HG02885 (cell line): Measurements from ENCODE around the gene RUFY4.

Experiments used
- ATAC-seq: cut with Tn5 transposase; IDR thresholded peaks from one replicate; pipeline ENCODE4 v1.9.1; 2021; ENCODE audit warnings: mild to moderate bottlenecking; ENCODE audit not compliant: unreplicated experiment, poor library complexity

RUFY4 gene, protein sequence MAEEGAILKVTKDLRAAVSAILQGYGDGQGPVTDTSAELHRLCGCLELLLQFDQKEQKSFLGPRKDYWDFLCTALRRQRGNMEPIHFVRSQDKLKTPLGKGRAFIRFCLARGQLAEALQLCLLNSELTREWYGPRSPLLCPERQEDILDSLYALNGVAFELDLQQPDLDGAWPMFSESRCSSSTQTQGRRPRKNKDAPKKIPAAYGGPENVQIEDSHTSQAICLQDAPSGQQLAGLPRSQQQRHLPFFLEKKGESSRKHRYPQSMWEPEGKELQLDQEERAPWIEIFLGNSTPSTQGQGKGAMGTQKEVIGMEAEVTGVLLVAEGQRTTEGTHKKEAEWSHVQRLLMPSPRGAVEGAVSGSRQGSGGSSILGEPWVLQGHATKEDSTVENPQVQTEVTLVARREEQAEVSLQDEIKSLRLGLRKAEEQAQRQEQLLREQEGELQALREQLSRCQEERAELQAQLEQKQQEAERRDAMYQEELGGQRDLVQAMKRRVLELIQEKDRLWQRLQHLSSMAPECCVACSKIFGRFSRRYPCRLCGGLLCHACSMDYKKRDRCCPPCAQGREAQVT

DNA sequence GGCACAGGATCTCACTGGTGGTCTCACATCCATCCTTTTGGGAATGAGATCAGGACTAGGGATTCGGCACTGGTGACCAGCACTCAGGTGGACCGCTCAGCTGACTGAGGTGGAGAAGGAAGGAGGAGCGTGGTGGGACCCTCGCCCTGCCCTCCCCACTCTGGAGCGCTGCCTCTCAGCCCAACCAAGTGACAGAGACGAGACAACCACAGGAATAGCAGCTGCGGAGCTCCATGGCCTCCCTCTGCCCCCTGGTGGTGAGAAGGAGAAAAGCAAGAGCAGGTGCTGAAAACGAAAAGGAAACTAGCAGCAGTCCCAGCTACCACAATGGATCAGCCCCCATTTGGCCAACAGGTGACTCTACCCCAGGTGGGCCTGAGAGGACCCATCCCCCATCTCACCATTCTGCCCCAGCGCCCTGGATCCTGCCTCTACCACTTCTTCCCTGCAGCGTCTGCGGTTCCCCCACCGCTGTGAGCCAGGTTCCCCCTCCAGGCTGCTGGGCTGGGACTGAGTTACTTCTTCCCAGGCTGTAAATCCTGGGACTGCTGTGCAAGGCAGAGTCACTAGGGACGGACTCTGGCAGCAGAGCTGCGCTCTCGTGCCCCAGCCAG is at the start of gene RUFY4:
RUFY4 (plus strand) TSS at position 533 of the 614 bp plus-strand sequence. CDS start 1,353 bp downstream, outside the sequence.
- ATAC-seq = peak; percentile 85

DNA sequence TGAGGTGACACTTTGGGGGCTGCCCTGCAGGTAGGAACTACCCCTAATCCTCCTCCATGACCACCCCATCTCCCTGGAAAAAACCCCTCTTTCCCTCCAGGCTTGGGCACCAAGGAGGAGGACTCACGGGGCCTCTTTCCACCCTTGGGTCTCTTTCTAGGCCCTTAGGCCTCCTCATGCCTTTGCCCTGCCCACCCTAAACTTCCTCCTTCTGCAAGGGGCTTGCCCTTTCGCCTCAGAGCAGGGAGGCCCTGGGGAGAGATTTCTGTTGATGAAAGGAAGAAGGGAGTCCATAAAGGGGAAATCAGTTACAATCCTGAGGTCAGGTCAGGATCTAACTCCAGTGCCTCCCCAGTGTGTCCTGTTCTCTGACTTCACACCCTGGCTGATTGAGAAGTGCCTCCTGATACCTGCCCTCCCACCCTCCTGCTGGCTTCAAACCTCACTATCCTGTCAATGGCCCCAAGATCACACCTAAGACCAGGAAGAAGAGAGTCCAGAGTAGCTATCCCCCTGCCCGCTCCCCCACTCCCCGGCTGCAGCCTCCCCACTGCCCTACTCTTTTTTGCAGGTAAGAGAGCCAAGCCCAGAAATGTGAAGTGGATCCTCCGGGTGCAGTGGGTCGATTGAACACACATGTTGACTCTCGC is 49.5 kb upstream of the RUFY4 start:
- ATAC-seq = no peak

DNA sequence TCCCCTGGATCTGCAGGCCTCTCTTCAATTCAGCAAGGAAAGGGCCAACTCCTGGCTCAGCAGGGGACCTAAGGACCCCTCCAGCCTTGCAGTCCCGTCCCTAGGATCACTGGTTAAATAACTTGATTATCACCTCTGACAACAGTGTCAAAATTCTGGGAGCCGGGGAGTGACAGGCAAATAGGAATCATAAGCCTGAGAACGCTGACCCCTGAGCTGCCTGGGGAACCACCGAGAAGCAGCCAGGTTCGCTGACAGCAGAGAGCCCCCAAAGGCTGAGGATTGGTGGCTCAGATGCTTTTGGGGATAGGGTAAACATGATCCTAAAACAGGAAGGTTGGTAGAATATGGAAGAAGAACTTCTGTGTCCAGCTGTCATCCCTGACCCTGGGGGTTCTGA is 48.8 kb upstream of the RUFY4 start:
- no peak for ATAC-seq

DNA sequence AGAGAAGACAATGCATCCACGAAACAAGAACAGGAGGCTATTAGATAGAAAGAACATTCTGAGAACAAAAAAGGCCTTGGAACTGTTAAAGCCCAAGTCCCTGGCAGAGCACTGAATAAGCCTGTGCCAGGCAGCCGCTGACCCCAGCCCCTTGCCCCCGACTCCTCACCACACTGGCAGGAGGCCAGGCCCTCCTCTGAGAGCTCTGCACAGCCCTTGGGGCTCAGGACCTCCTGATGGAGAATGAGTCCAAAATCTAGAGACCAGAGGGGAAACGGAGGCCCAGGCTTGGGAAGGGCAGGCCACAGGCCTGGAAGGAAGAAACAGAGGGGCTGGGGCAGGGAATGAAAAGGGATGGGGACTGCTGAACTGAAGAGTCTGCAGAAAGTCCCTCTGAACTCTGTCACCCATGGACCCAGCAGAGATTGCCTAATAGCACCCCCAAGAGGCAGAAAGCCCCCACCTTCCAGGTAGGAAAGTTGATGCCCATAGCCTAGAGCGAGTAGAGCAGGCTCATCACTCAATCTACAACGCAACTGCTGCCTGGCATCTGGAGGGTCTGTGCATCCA is 48.0 kb upstream of the RUFY4 start:
- ATAC-seq = no peak

DNA sequence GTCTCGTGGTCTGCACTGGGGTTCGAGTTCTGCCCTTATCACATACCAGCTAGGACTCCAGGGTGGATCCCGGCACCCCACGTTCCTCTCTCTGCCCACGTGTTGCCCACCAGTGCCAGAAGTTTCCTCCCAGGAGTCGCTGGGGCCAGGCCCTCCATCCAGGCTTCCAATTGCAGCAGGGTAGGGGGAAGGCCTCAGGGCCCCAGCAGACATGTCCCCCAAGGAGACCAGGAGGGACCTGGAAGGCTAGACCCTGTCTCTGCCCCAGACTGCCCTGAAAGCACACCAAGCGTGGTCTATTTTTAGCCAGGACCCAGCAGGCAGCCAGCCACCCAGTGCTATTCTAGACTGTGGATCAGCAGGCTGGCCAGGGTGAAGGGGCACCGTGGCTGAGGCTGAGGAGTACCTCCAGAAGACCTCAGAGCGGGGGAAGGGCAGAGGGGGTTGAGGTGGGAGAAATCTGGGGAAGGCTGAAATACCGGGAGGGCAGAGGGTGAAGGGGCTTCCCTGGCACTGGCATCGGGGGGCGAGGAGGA is 47.4 kb upstream of the RUFY4 start:
- ATAC-seq = no peak

DNA sequence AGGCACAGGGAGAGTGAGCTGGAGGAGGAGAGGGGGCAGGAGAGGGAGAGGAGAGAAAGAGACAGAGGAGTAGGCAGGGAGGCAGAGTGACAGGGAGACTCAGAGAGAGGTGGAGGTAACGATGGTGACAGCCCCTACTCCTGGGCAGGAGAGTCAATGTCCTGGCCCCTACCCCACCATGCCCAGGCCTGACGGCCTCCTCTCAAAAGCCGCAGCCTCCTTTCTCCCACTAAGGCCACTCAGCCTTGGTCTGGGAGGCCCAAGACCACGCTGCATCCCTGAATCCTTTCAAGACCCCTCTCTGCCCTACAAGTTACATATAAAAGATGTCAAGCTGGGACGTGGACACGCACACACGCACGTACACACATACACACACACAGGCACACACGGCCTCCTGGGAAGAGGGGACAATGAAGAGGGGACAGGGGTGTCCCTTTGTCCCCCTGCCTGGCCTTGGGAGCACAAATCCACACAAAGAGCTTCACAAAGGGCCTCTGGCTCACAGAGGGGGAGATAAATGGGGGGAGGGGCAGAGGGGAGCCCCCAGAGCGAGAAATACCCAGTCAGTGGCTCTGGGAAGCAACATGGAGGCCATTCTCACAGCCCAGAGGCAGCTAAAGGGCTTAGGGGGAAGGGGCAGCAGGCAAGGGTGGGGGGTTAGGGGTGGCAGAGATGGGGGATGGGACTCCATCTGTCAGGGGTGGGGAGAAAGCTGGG is 46.8 kb upstream of the RUFY4 start:
- no peak for ATAC-seq

DNA sequence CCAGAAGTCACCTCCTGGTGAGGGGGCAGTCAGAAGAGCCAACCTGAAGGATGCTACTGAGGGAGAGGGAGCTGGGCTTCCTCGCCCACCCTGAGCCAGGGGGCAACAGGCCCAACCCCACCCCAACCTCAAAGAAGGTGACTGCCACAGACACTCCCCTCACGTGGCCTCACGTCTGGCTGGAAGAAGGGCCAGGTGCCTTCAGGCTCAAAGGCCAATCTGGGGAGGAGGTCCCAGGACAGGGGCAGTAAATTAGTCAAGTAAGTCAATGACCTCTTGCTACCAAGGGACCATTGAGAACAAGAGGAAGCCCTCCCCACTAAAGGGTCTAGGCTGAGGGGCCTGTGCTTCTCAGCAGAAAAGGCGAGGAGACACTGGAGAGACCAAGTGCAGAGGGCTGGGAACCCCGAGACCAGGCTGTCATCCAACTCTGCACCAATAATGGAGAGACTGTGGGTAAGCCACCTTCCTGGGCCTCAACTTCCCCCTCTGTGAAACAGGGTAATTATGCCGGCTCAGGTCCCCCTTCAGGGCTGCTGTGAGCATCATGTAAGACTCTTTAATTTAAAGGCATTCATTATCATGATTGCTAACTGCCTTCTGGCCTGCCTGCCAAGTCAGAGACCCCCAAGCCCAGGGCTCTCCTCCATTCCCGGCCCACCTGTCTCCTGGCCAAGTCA is 46.1 kb upstream of the RUFY4 start:
- no peak for ATAC-seq

DNA sequence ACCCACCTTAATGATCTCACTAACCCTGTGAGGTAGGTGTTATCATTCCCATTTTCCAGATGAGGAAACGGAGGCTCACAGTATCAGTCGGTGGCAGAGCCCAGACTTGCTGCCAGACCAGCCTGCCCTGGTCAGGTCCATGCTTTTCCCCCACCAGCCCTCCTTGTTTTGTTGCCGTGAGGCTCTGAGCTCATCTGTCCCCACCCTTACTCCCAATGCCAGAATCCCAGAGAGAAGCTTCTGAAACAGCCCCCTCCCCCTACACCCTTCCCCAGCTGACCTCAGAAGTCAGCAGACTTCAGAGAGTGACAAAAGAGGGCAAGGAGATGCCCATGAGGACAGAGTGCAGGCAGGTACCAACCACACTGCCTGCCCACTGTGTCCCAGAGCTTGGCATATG is 45.4 kb upstream of the RUFY4 start:
- ATAC-seq = no peak

DNA sequence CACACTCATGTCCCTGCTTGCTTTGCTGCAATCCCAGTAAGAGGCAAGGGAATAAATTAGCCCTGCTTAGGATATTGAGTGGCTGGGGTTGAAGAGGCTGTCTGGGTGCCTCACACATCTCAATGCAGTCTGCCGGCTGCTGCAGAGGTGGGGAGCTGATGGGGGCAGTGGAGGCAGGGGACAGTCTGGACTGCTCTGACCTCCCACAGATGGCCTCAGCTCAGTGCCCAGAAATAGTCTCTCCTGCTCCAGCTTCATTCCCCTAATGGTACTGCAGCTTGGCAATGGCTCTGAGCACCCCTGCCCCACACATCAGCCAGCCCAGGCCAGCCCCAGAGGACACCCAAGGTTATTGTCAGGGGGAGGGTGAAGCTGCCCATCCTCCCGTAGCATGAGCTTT is 44.7 kb upstream of the RUFY4 start:
- no peak for ATAC-seq

DNA sequence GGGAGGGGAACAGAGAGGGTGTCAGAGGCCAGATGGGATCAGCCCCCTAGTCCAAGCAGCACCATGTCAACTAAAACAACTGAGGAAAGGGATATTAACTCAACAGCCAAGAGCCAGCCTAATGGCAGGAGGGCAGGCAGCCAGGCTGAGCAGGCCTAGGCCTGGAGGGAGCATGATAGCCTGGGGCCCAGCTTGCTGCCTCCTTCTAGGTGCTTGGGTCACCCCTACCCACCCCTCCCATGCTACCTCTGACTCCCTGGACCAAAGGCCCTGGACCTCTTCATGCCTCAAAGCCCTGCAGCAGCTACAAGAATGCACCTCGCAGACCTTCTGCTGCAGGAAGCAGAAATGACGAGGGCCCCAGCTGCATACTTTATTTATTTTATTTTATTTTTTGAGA is 44.2 kb upstream of the RUFY4 start:
- ATAC-seq = no peak

DNA sequence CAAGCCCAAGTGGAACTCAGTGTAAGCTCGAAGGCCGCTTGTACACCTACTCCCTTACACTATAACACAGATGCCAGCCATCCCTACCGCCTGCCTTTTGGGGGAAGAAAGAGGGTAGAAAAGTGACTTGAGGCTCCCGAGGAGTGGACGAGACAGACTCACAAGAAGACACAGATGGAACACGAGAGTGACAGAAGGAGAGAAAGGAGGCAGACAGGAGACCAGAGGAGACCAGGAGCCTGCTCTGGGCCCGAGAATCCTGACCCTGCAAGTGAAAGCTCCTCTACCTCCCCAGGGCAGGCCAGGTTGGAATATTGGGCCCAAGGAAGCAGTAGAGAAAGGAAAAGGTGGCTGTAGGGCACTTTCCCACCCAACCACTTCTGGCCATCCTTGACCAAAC is 42.8 kb upstream of the RUFY4 start:
- no peak for ATAC-seq

DNA sequence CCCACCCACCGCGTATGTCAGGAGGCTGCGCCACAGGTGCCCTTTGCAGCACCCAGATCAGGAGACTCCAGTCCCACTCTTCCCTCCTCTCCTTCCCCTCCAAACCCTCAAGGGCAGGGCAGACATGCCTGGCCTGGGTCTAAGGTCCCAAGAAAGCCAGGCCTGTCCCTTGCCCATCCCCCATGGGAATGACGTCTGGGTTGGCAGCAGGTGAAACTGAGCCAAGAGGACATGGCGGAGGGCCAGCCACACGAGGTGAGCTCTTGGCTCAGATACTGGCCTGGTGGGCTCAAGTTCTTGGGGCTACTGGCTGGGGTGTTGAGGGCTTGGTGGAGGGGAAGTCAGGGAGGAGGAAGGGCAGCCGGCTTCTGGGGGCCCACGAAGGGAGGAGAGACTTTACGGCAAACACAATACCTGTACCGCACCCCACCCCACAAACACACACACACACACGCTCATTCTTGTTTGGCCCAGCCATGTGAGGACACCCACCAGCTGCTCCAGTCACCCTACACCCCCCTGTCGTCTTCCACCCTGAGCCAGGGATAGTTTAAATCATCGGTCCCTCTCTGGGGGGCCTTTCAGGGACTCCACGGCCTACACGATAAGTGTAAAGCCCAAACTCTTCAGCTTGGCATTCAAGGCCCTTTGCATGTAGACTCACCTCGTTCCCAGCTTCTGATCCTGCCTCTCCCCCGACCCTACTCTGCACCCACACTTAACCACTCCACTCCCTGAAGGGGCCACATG is 42.2 kb upstream of the RUFY4 start:
- no peak for ATAC-seq

DNA sequence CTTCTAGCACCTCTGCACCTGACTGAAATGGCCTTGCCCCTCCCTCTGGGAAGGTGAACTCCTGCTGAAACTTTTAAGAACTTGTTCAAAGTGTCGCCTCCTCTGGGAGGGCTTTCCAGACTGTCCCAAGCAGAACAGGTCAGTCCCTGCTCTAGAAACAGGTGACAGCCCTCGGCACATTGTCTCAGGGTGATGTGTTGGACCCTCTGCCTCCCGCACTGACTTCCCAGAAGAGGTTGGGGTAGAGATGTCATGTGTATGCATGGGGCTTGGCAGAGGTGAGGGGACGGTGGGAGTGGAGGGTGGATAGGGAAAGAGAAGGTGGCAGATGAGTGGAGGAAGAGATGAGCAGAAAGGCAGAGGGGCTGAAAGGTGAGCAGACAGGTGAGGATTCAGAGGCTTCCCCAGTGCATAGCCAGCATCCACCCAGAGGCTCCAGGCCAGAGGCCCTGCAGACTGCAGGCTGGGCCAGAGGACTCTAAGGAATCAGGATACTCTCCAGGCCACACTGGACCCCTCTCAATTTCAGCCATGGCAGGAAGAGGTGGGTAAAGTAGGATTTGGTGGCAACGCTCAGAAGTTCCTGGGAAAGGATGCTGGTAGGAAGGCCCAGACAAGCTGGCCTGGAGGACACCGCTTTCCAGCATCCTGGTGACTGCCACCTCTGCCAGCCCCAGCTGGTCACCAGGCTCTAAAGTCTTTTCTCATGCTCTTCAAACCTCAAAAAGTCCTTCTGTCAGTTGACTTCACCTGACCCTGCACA is 41.4 kb upstream of the RUFY4 start:
- no peak for ATAC-seq

DNA sequence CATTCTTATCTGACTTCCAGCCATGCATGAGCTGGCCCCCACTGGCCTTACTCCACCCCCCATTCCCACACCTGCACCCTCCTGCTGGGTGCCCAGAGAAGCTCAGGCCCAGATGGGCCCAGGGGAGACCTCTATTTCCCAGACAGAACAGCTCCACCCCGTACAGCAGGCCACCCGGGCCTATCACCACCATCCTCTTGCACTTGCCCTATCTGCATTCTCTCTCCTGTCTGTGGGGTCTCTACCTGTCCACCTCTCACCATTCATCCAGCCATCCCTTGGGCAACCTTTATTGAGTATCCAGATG is 40.9 kb upstream of the RUFY4 start:
- ATAC-seq = no peak

DNA sequence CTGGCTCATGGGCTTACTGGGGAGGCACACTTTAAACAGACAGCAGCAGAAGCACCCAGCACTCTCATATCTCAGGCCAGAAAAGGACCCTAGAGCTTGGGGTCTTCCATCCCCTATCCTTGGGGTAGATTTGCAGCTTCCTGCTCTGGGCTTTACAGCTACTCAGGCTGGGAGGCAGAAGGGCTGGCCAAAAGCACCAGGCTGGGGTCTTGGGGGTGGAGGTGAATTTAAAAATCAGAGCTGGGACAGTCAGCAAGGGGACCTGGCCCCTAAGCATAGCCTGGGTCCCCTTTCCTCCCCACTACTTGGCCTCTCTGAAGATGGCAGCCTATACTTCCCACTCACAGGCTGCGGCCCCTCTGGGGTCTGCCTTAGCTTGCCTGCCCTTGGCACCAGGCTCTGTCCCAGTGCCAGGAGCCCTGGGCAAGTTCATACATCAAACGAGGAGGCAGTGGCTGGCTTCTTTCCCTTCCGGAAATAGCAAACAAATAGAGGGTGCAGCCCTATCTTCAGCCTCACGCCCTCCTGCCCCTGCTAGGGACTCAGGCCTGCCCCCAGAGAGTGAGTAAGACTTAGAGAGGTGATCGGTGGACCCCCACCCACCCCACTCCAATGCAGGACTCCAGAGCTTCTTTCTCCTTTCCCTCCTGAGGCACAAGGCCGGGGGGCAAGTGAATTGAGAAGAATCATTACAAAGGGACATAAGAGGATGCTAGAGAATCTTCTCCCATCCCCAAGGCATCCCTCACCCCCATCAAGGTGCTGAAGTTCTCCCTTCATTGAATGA is 40.3 kb upstream of the RUFY4 start:
- ATAC-seq = no peak

DNA sequence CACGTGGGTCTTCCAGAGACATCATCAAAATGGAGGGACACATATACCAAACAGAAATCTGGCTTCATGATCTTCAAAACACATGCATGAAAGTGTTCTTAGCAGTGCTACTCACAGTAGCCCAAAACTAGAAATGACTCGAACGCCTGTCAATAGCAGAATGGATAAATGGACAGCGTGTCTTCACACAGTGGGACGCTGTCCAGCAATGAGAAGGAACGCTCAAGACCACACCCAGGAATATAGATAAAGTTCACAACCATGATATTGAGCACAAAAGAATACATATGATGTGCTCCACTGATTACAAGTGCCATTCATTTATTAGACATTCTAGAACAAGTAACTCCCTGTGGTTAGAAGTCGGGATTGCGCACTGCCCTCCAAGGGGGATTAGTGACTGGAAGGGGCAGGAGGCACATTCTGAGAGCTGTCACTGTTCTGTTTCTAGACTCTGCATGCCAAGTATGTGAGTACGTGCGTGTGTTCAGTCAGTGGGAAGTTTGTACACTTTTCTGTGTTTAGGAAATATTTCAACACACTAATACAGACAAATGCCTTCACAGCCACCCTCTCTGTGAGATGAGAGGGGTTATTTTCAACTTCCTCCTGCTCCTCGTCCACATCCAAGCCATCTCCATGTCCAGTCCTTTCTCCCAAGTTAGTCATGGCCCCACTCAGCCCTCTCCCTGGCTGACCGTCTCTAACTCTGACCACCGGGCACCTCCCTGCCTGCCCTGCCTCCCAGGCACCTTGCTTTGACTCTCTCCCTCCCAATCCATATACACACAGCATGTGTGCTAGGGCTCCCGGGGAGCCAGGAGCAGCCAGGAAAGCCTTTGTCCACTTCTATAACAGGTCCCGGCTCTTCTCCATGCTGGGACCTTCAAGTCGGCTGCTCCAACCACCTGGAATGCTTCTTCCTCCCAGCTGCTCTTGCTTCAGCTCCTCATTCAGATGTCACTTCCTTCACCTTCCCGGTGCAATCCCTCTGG is 39.4 kb upstream of the RUFY4 start:
- no peak for ATAC-seq
